GM18951 (cell line): ENCODE data around the gene MPV17.
"Not testable (repeated sequence)": the region's sequence is repeated elsewhere in the genome, so short reads cannot be mapped to it uniquely, and the experiment has no call there.

ENCODE experiments used
- POLR2A ChIP-seq: IDR thresholded peaks from 4 replicates; pipeline ENCODE4 v1.6.1; 2011; ENCODE audit warnings: mild to moderate bottlenecking; ENCODE audit not compliant: insufficient read length, insufficient read depth; ENCODE audit errors: extremely low read depth
- in situ Hi-C: fragments of 300-500 bp; cut with MboI; formaldehyde crosslinking; loops from one replicate; pipeline ENCODE4 v1.12.0; 2022; ENCODE audit warnings: low sequenced_read_pairs, mixed read lengths, inconsistent platforms; ENCODE audit not compliant: unreplicated experiment

MPV17 gene

GRCh38 chr2:27322766-27323595 is at the start of gene MPV17:
TSS of gene MPV17 (minus strand) at chr2:27323097. CDS start at chr2:27322517, 580 bp downstream.
- peak; percentile 90 for TF ChIP-seq POLR2A
- in situ Hi-C loops: no loop called here

DNA sequence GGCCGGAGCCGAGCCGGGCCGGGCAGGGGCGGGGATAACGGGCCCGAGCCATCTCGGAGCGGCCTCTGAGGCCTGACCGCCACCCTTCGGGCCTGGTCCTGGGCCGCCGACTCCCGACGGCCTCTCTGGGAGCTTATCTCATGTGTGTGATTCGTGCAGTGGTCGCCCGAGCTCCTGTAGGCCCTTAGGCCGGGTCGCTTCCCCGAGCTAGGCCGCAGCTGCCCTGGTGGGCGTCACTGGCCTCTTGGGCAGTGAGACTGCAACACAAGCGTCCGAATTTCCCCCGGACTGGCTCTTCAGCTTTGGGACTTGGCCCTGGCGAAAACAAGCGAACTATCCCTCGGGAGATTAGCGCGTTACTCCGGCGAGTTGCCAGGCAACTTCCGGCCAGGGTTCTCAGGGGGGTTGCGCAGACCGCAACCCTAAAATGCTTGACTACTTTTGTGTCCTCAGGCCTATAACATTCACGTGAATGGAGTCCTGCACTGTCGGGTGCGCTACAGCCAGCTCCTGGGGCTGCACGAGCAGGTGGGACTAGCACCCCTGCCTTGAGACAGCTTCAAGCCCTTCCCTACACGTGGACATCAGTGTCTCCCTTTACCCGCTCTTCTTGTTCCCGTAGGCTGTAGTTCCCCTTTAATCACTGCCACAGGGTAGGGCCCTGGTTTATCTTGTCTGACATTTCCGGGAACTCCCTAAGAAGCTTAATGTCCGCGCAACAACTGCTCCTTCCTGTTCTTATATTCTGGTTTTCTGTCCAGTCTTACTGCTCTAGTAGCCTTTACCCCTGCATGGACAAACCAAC is 48.1 kb upstream of the MPV17 start:
- in situ Hi-C loops: no loop called here
- peak; percentile 53 for TF ChIP-seq POLR2A

DNA sequence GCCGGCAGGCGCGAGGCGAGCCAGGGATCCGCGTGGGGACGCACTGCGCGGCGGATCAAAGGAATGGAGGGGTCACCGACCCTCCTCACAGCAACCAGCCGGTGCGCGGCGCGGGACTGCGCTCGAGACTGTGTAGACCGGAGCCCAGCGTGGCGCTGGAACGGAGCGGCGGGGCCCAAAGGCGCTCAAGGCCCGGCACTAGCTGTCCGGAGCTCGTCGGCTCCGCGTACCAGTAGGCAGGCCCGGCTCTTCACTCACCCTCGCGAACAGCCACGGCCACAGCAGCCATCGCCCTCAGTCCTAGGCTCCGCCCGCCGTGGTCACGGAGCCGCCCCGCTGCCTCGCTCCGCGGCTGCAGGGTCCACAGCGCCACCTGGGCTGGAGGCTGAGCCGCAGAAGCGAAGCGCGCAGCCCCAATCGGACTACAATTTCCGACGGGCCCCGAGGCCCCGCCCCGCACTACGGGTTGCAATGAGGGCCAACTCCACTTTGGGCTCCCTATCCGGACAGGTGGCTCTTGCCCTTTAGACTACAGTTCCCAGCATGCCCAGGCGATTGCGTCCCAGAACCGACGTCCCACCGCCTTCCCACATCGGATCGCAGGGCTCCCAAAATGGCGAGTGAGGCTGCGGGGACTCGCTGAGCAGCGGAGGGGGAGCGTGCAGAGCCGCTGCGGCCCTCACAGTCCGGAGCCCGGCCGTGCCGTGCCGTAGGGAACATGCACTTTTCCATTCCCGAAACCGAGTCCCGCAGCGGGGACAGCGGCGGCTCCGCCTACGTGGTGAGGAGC is 47.3 kb upstream of the MPV17 start, which contains the start of the genes EIF2B4 and SNX17:
Gene EIF2B4, minus strand, starts transcription at position 313 of the 790 bp plus-strand sequence. Its CDS starts 24 bp downstream, at position 289.
Gene SNX17, plus strand, starts transcription at position 591 of the 790 bp plus-strand sequence. Its CDS starts 128 bp downstream, at position 719.
- in situ Hi-C loops: no loop called here
- TF ChIP-seq POLR2A: peak; percentile 89

- no peak for TF ChIP-seq POLR2A
- in situ Hi-C loops: no loop called here
Observed at GRCh38 chr2:27369471-27370025, 46.7 kb upstream of the MPV17 start.

DNA sequence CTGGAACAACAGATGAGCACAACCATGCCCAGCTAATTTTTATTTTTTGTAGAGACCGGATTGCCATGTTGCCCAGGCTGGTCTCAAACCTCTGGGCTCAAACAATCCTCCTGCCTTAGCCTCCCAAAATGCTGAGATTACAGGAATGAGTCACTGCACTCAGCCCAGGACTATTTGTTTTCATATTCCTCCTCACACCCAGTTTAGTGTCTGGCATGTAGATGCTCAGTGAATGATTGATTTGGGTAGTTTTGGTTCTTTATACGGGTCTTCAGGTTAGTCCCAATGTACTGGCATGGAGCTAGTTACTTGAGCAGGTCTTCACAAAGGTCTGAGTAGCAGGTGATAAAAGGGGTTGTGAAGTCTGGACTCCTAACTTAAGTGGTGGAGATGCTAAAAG is 41.0 kb upstream of the MPV17 start:
- in situ Hi-C loops: no loop called here

DNA sequence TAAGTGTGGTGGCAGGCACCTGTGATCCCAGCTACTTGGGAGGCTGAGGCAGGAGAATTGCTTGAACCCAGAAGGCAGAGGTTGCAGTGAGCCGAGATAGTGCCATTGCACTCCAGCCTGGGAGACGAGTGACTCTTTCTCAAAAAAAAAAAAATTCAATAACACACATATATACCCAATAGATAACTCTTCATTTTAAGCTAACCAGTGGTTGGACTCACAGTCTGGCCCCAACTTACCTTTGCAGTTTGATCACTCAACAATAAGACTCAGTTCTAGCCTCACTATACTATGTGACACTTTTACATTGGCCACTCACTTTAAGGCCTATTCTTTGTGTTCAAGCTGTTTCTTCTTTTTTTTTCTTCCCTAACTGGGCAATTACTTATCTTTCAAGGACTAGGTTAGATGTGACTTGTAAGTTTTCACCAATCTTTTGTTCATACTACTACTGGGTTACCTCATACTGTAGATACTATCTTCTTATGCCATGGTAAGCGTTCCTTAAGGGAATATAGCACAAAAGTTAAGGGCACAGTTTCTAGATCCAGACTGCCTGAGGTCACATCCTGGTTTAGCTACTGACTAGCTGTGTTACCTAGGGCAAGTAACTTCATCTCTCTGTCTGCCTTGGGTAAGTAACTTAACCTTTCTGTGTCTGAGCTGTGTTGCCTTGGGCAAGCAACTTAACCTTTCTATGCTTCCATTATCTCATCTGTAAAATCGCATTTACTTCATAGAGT is 40.0 kb upstream of the MPV17 start:
- in situ Hi-C loops: no loop called here
- no peak for TF ChIP-seq POLR2A

More for the DNA sequence above, 41.0 kb upstream of the MPV17 start:
- no peak for TF ChIP-seq POLR2A

DNA sequence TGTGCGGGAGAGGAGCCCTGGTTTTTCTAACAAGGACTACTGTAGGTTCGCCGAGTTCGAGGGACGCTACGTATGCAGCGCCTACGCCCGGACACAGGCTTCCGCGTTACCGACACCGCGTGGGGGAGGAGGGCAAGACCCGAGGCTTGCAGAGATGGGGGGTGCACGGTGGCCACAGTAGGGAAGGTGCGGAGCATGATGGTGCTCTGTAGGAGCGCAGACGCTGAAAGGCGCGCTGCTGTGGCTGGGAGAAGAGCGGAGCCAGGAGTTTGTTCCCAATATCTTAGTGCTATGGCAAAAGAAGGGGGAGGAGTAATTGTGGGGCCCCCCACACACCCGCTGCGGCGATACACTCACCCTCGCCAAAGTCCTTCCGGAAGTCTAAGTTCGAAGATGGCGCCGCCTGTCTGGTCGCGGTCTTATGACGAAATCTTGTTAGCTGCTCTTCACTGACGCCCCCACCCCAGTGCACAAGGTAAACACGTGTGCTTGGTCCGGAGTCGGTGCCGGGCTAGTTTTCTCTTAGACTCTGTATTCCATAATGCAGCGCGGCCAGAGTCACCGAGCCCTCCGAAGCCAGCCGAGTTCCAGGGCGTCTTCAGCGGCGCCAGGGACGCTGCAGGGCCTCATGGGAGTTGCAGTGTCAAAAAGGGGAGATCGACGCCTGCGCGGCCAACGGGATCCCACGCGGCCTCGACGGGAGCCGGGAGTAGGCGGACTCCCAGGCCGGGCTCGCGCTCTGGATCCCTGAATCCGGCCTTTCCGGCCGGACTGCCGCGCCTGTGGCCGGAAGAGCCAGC is 33.7 kb upstream of the MPV17 start, which contains the start of gene GTF3C2:
Gene GTF3C2, minus strand, starts transcription at position 383 of the 800 bp plus-strand sequence. CDS start 13,210 bp downstream, outside the sequence.
- in situ Hi-C loops: no loop called here
- TF ChIP-seq POLR2A: peak; percentile 73

DNA sequence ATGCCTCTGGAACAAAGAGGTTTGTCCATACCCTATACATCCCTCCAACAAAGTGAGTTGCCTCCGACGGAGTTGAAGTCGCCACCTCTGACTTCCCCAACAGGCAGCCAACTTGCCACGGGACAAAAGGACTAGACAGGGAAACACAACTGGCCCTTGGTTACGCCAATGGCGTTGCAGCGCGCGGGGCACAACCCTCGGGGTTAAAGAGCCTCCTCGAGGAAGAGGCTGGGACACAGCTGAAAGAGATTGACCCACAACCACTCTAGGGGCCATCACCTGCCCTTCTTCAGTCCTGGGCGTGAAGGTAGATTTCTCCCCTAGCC is 33.1 kb upstream of the MPV17 start:
- TF ChIP-seq POLR2A: no peak
- in situ Hi-C loops: no loop called here

GRCh38 chr2:27354597-27354927 is 31.7 kb upstream of the MPV17 start:
- in situ Hi-C loops: no loop called here
- no peak for TF ChIP-seq POLR2A

- in situ Hi-C loops: no loop called here
- no peak for TF ChIP-seq POLR2A
Observed at GRCh38 chr2:27353762-27354596, 31.1 kb upstream of the MPV17 start.

- in situ Hi-C loops: not testable (repeated sequence)
Observed at GRCh38 chr2:27353386-27353761, 30.5 kb upstream of the MPV17 start.
